ENCODE results near the gene COL8A1.

DNA sequence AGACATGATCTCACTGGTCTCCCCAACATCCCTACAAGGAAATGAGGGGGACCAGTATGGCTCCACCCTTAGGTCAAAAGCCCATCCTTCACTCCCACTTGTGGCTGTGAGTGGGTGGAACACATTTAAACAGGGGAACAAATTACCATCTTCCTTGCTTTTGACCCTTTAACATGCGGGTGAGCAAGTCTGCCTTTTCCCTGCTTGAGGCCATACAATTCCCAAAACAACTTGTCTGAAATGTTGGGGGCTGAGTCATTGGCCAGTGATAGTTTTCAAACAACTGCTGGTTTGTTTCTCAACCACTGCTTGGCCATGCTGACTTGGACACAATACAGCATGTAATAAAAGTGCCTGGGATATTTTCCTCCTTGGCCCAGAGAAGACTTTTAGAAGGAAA is 39.6 kb downstream of the COL8A1 start:
- TF ChIP-seq POLR2A (IDR thresholded peaks at IDR 0.05) (no peak), CTCF (IDR thresholded peaks at IDR 0.05) (no peak), POLR2AphosphoS5 (IDR thresholded peaks at IDR 0.05) (no peak)

Data from stomach (tissue), 4 donors.